Fibroblast of mammary gland (primary cell): ENCODE measurements around the gene GMPPB.
"Not testable (repeated sequence)": the region's sequence is repeated elsewhere in the genome, so short reads cannot be mapped to it uniquely, and the experiment has no call there.

Source experiments
- DNase-seq: peaks from one replicate; pipeline ENCODE4 v3.0.0-alpha.2; 2010; ENCODE audit warnings: low read depth
- H3K4me3 ChIP-seq: 2 replicates; pipeline ENCODE4 v1.5.1; 2011; ENCODE audit warnings: low read depth, mild to moderate bottlenecking, low read length, moderate library complexity; ENCODE audit not compliant: control insufficient read depth
- CTCF ChIP-seq: conservative IDR thresholded peaks from 2 replicates; pipeline ENCODE4 v1.5.1; 2011; ENCODE audit warnings: low read depth, low read length, inconsistent platforms; ENCODE audit not compliant: control insufficient read depth, insufficient read depth

Gene GMPPB

GRCh38 chr3:49689046-49689907, 34.5 kb downstream of the GMPPB start, which contains the start of the genes MST1 and RNF123:
TSS of gene MST1 (minus strand) at chr3:49689474. CDS start at chr3:49688691, 783 bp downstream.
TSS of gene RNF123 (plus strand) at chr3:49689557. CDS start at chr3:49691166, 1,609 bp downstream.
- peak; percentile 84 for DNase-seq
- peak within 1 kb of the TSS; percentile 90 for H3K4me3 ChIP-seq
- TF ChIP-seq CTCF: no peak

GRCh38 chr3:49688338-49689045, 35.3 kb downstream of the GMPPB start:
- H3K4me3 ChIP-seq: peak overlapping the region; percentile 90
- DNase-seq: not testable (repeated sequence)

- not testable (repeated sequence) for H3K4me3 ChIP-seq, DNase-seq
Measured at GRCh38 chr3:49687424-49687795, 36.3 kb downstream of the GMPPB start.

- DNase-seq: peak; percentile 46
- peak overlapping the region; percentile 25 for H3K4me3 ChIP-seq
Measured at GRCh38 chr3:49686769-49687423, 36.9 kb downstream of the GMPPB start.

GRCh38 chr3:49686346-49686745, 37.4 kb downstream of the GMPPB start:
- DNase-seq: not testable (repeated sequence)
- H3K4me3 ChIP-seq: peak overlapping the region; percentile 25

- DNase-seq, H3K4me3 ChIP-seq: not testable (repeated sequence)
Measured at GRCh38 chr3:49685846-49686245, 37.9 kb downstream of the GMPPB start.

GRCh38 chr3:49685103-49685502, 38.6 kb downstream of the GMPPB start:
- DNase-seq, H3K4me3 ChIP-seq: not testable (repeated sequence)

- H3K4me3 ChIP-seq: not testable (repeated sequence)
Measured at GRCh38 chr3:49684453-49684852, 39.3 kb downstream of the GMPPB start.

GRCh38 chr3:49683162-49683561, 40.6 kb downstream of the GMPPB start:
- no peak for DNase-seq
- no peak overlapping the region for H3K4me3 ChIP-seq

More at GRCh38 chr3:49684453-49684852, 39.3 kb downstream of the GMPPB start:
- DNase-seq: not testable (repeated sequence)

More at GRCh38 chr3:49683162-49683561, 40.6 kb downstream of the GMPPB start:
- no peak for TF ChIP-seq CTCF
